Measurements from ENCODE around the gene BMP8B. TPM values are rescaled to one million over a fixed set of nuclear protein-coding genes. Genes with fewer than 3 reads are reported as not detected.

Gene BMP8B
- total RNA-seq, 1 donor from 2014 or later = 0.33 TPM

DNA sequence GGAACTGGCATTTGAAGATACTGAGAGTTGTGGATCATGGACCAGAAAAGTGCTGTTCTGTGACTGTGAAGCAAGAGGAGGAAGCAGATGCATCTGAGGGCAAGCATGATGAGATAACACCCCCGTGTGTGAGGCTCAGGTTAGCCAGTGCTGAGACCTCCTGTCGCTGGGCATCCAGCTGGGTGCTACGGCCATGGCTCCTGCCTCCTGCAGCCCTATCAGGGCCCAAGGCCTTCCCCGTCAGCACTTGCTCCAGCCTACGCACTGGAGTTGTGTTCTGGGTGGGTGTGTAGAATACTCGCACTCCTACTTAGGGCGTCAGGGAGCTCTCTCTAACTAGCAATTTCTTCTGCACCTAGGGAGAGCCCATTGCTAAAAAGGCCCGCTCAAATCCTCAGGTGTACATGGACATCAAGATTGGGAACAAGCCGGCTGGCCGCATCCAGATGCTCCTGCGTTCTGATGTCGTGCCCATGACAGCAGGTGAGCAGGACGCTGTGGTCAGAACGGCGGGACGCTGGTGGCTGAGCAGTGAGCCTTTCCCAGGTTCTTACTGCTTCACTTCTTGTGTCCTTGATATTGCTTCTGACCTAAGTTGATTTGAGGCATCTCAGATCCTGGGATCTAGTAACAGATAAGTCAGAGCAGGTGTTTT, 43.5 kb downstream of the BMP8B start:
- Histone ChIP-seq H3K9me3 (replicated peaks) (no peaks in the 10 kb centered on the region), H3K4me1 (peaks cover 6% of the 10 kb centered on the region), H3K27ac (replicated peaks) (no peak overlapping the region), H3K27me3 (ENCODE audit: low read depth) (no peaks in the 10 kb centered on the region), H3K36me3 (peaks cover 100% of the 10 kb centered on the region), H3K4me3 (no peak overlapping the region)
- TF ChIP-seq, protein P1, sequence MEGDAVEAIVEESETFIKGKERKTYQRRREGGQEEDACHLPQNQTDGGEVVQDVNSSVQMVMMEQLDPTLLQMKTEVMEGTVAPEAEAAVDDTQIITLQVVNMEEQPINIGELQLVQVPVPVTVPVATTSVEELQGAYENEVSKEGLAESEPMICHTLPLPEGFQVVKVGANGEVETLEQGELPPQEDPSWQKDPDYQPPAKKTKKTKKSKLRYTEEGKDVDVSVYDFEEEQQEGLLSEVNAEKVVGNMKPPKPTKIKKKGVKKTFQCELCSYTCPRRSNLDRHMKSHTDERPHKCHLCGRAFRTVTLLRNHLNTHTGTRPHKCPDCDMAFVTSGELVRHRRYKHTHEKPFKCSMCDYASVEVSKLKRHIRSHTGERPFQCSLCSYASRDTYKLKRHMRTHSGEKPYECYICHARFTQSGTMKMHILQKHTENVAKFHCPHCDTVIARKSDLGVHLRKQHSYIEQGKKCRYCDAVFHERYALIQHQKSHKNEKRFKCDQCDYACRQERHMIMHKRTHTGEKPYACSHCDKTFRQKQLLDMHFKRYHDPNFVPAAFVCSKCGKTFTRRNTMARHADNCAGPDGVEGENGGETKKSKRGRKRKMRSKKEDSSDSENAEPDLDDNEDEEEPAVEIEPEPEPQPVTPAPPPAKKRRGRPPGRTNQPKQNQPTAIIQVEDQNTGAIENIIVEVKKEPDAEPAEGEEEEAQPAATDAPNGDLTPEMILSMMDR (IDR thresholded peaks at IDR 0.05; ENCODE audit: borderline replicate concordance) = no peak
- DNase-seq = no peak
- intact Hi-C loops (cut with micrococcal nuclease) = no loop called here

DNA sequence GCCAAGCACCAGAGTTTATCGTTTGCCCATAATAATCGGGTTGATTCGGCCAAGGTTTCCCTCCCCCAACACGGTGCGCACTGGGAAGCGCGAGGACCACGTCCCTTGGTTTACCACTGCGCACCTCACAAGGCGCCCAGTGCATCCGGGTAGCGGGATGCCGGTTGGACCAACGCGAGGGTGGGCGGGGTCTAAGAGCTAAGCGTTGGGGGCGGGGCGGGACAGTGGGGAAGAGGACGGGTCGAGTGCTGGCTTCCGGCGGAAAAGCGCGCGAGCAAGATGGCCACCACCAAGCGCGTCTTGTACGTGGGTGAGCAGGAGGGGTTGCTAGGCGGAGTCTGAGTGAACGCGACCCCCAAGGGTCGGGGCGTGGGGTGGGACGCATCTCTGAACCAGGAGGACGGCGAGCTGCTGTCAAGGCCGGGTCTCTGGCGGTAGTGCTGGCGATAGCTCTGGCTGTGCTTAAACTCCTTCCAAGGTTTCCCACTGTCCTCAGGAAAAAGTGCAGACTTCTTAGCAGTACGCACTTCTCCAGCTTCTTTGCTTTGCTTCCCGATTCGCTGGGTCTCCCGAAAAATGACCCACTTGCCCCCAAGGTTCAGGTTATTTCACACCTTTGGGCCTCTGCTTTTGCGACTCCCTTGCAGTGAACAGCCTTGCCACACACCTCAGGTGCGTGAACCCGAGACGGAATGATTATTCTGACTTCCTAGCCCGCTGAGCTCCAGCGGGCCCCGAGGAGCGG, 49.9 kb downstream of the BMP8B start, which contains the start of gene PPIE:
PPIE (plus strand) TSS at position 261 of the 745 bp plus-strand sequence; CDS start at position 280, 19 bp downstream.
- DNase-seq = peak; percentile 97
- TF ChIP-seq, protein P1 (IDR thresholded peaks at IDR 0.05; ENCODE audit: borderline replicate concordance) = no peak
- no peaks in the 10 kb centered on the region for H3K9me3 ChIP-seq (replicated peaks)
- peak within 1 kb of the TSS; percentile 80 for H3K27ac ChIP-seq (replicated peaks)
- H3K27me3 ChIP-seq (ENCODE audit: low read depth) = peaks cover 19% of the 10 kb centered on the region
- H3K4me1 ChIP-seq = peaks cover 24% of the 10 kb centered on the region
- peaks cover 38% of the 10 kb centered on the region for H3K36me3 ChIP-seq
- H3K4me3 ChIP-seq = peak within 1 kb of the TSS; percentile 95
- intact Hi-C loops (cut with micrococcal nuclease) = no loop called here

DNA sequence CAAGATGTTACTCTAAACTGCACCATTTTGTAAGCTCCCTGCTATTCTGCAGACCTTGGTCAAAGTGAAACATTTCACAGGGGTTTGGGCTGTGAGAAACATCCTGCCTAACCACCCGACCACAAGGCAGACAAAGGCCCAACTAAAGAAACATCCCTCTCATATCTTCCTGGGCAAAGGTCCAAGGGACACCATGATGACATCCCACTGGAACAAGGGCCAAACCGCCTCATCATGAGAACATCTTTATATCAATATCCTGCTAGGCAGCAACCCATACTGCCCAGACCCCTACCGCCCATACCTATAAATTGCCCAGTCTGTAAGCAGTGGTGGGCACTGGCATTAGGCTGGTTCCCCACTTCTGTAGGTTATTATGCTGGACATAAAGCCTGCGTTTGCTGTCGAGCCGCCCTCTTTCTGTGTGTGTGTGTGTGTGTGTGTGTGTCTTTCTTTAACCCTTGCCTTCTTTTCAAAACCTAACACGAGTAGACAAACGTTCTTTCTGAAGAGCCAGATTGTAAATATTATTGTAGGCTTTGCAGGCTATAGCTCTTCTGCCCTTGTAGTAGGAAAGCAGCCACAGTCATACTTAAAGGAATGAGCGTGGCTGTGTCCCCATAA, 51.0 kb downstream of the BMP8B start:
- Histone ChIP-seq H3K27me3 (ENCODE audit: low read depth) (peaks cover 30% of the 10 kb centered on the region), H3K4me3 (no peak overlapping the region), H3K9me3 (replicated peaks) (no peaks in the 10 kb centered on the region), H3K4me1 (peaks cover 33% of the 10 kb centered on the region), H3K27ac (replicated peaks) (no peak overlapping the region), H3K36me3 (peaks cover 27% of the 10 kb centered on the region)
- intact Hi-C loops (cut with micrococcal nuclease) = no loop called here
- TF ChIP-seq, protein P1 (IDR thresholded peaks at IDR 0.05; ENCODE audit: borderline replicate concordance) = no peak
- DNase-seq = no peak

DNA sequence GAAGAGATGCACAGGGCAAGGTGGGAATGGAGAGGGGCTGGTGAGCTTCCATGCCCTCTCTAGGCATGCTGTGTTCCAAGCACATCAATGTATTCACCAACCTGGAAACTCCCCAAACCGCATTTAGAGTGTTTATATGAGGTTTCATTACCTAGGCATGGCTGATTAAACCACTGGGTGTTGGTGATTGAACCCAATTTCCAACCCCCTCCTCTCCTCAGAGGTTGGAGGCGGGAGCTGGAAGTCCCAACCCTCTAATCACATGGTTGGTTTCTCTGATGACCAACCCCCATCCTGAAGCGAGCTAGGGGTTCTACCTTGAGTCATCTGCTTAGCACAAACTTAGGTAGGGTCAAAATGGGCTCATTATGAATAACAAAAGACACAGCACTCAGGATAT, 52.9 kb downstream of the BMP8B start:
- peaks cover 48% of the 10 kb centered on the region for H3K27me3 ChIP-seq (ENCODE audit: low read depth)
- H3K9me3 ChIP-seq (replicated peaks) = no peaks in the 10 kb centered on the region
- peaks cover 7% of the 10 kb centered on the region for H3K36me3 ChIP-seq
- no peak overlapping the region for H3K4me3 ChIP-seq
- intact Hi-C loops (cut with micrococcal nuclease) = no loop called here
- TF ChIP-seq, protein P1 (IDR thresholded peaks at IDR 0.05; ENCODE audit: borderline replicate concordance) = no peak
- no peak for DNase-seq
- H3K27ac ChIP-seq (replicated peaks) = no peak overlapping the region
- peaks cover 33% of the 10 kb centered on the region for H3K4me1 ChIP-seq

DNA sequence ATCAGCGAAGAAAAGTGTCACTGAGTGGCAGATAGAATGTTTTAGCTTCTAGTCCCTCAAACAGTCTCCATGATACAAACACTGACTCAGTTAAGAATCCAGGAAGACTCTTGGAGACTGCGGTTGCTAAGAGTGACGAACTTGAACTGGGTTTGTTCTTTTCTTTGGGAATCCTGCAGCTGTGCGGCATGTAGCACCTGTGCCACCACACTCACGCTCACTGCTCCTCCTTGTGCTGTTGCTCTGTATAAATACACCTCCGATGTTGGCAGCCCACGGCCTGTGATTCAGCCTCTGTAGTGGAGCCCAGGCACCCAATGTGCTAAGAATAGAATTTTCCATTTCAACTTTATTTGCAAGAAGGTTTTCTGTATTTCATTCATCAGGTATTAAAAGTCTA, 55.5 kb downstream of the BMP8B start:
- Histone ChIP-seq H3K36me3 (no peaks in the 10 kb centered on the region), H3K27ac (replicated peaks) (no peak overlapping the region), H3K9me3 (replicated peaks) (no peaks in the 10 kb centered on the region), H3K4me3 (no peak overlapping the region), H3K4me1 (peaks cover 10% of the 10 kb centered on the region), H3K27me3 (ENCODE audit: low read depth) (peaks cover 74% of the 10 kb centered on the region)
- peak; percentile 25 for DNase-seq
- TF ChIP-seq, protein P1 (IDR thresholded peaks at IDR 0.05; ENCODE audit: borderline replicate concordance) = no peak
- intact Hi-C loops (cut with micrococcal nuclease) = no loop called here

Measured in left ventricle myocardium inferior (tissue), 1 donor.